Glomerular visceral epithelial cell (primary cell): ENCODE data around the gene UQCRQ.
"Not testable (repeated sequence)": the region's sequence is repeated elsewhere in the genome, so short reads cannot be mapped to it uniquely, and the experiment has no call there.

Experiments used
- DNase-seq: peaks from one replicate; pipeline ENCODE4 v3.0.0-alpha.2; 2016; ENCODE audit errors: extremely low spot score

The UQCRQ gene

GRCh38 chr5:132832612-132833011 is 33.8 kb upstream of the UQCRQ start:
- no peak for DNase-seq

- DNase-seq = no peak
These were observed 32.4 kb upstream of the UQCRQ start for GRCh38 chr5:132834057-132834456.

- DNase-seq = no peak
These were observed 29.6 kb upstream of the UQCRQ start for GRCh38 chr5:132836852-132837251.

- DNase-seq = no peak
These were observed 28.6 kb upstream of the UQCRQ start for GRCh38 chr5:132837868-132838267.

GRCh38 chr5:132838516-132839282 is 27.7 kb upstream of the UQCRQ start:
- DNase-seq = no peak

GRCh38 chr5:132839426-132840301 is 26.8 kb upstream of the UQCRQ start:
- DNase-seq = no peak

GRCh38 chr5:132840313-132840712 is 26.1 kb upstream of the UQCRQ start:
- DNase-seq = no peak

- DNase-seq = no peak
These were observed 25.5 kb upstream of the UQCRQ start for GRCh38 chr5:132840896-132841295.

- no peak for DNase-seq
These were observed 25.1 kb upstream of the UQCRQ start for GRCh38 chr5:132841305-132841704.

GRCh38 chr5:132848270-132848669 is 18.2 kb upstream of the UQCRQ start:
- no peak for DNase-seq

- DNase-seq = no peak
These were observed 17.1 kb upstream of the UQCRQ start for GRCh38 chr5:132849347-132849746.

- DNase-seq = no peak
These were observed 16.4 kb upstream of the UQCRQ start for GRCh38 chr5:132850066-132850465.

- DNase-seq = no peak
These were observed 13.1 kb upstream of the UQCRQ start for GRCh38 chr5:132853323-132853722.

GRCh38 chr5:132853790-132854189 is 12.7 kb upstream of the UQCRQ start:
- DNase-seq = no peak

GRCh38 chr5:132854301-132854700 is 12.1 kb upstream of the UQCRQ start:
- no peak for DNase-seq

GRCh38 chr5:132854992-132855391 is 11.4 kb upstream of the UQCRQ start:
- DNase-seq = not testable (repeated sequence)

GRCh38 chr5:132856011-132856410 is 10.4 kb upstream of the UQCRQ start:
- no peak for DNase-seq

GRCh38 chr5:132859889-132860437 is 6.5 kb upstream of the UQCRQ start:
- no peak for DNase-seq

GRCh38 chr5:132860742-132861141 is 5.7 kb upstream of the UQCRQ start:
- no peak for DNase-seq

- no peak for DNase-seq
These were observed 637 bp upstream of the UQCRQ start for GRCh38 chr5:132865668-132866341.

GRCh38 chr5:132867046-132867451 is 607 bp downstream of the UQCRQ start:
- DNase-seq = peak; percentile 31

GRCh38 chr5:132868754-132869153 is 2.3 kb downstream of the UQCRQ start:
- no peak for DNase-seq
